Measurements from ENCODE around the gene MB.

Gene MB

GRCh38 chr22:35611200-35611890, 5.8 kb downstream of the MB start:
- no peaks in the 10 kb centered on the region for H3K36me3 ChIP-seq

GRCh38 chr22:35610741-35611140, 6.4 kb downstream of the MB start:
- no peaks in the 10 kb centered on the region for H3K27me3 ChIP-seq (ENCODE audit: insufficient read depth, low read depth, severe bottlenecking)
- no peaks in the 10 kb centered on the region for H3K36me3 ChIP-seq
- no peak overlapping the region for H3K4me3 ChIP-seq (ENCODE audit: low read depth, low read length)
- no peak for DNase-seq
- H3K27ac ChIP-seq: no peak overlapping the region
- H3K9me3 ChIP-seq (ENCODE audit: severe bottlenecking): no peaks in the 10 kb centered on the region
- no peak for TF ChIP-seq CTCF (IDR thresholded peaks at IDR 0.05; ENCODE audit: low read depth, low read length)

More at GRCh38 chr22:35611200-35611890, 5.8 kb downstream of the MB start:
- no peak for DNase-seq
- H3K27me3 ChIP-seq (ENCODE audit: insufficient read depth, low read depth, severe bottlenecking): no peaks in the 10 kb centered on the region
- H3K4me3 ChIP-seq (ENCODE audit: low read depth, low read length): no peak overlapping the region
- H3K27ac ChIP-seq: no peak overlapping the region
- no peaks in the 10 kb centered on the region for H3K9me3 ChIP-seq (ENCODE audit: severe bottlenecking)
- TF ChIP-seq CTCF (IDR thresholded peaks at IDR 0.05; ENCODE audit: low read depth, low read length): no peak

- no peaks in the 10 kb centered on the region for H3K27me3 ChIP-seq (ENCODE audit: insufficient read depth, low read depth, severe bottlenecking)
- H3K36me3 ChIP-seq: no peaks in the 10 kb centered on the region
- H3K27ac ChIP-seq: no peak overlapping the region
- no peak for TF ChIP-seq CTCF (IDR thresholded peaks at IDR 0.05; ENCODE audit: low read depth, low read length)
- H3K9me3 ChIP-seq (ENCODE audit: severe bottlenecking): no peaks in the 10 kb centered on the region
- no peak overlapping the region for H3K4me3 ChIP-seq (ENCODE audit: low read depth, low read length)
- no peak for DNase-seq
Measured at GRCh38 chr22:35609761-35610160, 7.4 kb downstream of the MB start.

GRCh38 chr22:35609261-35609660, 7.9 kb downstream of the MB start:
- H3K9me3 ChIP-seq (ENCODE audit: severe bottlenecking): no peaks in the 10 kb centered on the region
- TF ChIP-seq CTCF (IDR thresholded peaks at IDR 0.05; ENCODE audit: low read depth, low read length): no peak
- no peak overlapping the region for H3K4me3 ChIP-seq (ENCODE audit: low read depth, low read length)
- H3K36me3 ChIP-seq: no peaks in the 10 kb centered on the region
- no peak overlapping the region for H3K27ac ChIP-seq
- DNase-seq: no peak
- H3K27me3 ChIP-seq (ENCODE audit: insufficient read depth, low read depth, severe bottlenecking): no peaks in the 10 kb centered on the region

- Histone ChIP-seq H3K9me3 (ENCODE audit: severe bottlenecking) (no peaks in the 10 kb centered on the region), H3K27me3 (ENCODE audit: insufficient read depth, low read depth, severe bottlenecking) (no peaks in the 10 kb centered on the region), H3K27ac (no peak overlapping the region), H3K4me3 (ENCODE audit: low read depth, low read length) (no peak overlapping the region), H3K36me3 (no peaks in the 10 kb centered on the region)
- no peak for DNase-seq
- no peak for TF ChIP-seq CTCF (IDR thresholded peaks at IDR 0.05; ENCODE audit: low read depth, low read length)
Measured at GRCh38 chr22:35608088-35608487, 9.0 kb downstream of the MB start.

GRCh38 chr22:35606916-35607315, 10.2 kb downstream of the MB start:
- H3K27ac ChIP-seq: no peak overlapping the region
- H3K9me3 ChIP-seq (ENCODE audit: severe bottlenecking): no peaks in the 10 kb centered on the region
- TF ChIP-seq CTCF (IDR thresholded peaks at IDR 0.05; ENCODE audit: low read depth, low read length): no peak
- no peak for DNase-seq
- no peaks in the 10 kb centered on the region for H3K36me3 ChIP-seq
- H3K27me3 ChIP-seq (ENCODE audit: insufficient read depth, low read depth, severe bottlenecking): no peaks in the 10 kb centered on the region
- H3K4me3 ChIP-seq (ENCODE audit: low read depth, low read length): no peak overlapping the region
